ENCODE data around the gene DRD2.

The DRD2 gene

DNA sequence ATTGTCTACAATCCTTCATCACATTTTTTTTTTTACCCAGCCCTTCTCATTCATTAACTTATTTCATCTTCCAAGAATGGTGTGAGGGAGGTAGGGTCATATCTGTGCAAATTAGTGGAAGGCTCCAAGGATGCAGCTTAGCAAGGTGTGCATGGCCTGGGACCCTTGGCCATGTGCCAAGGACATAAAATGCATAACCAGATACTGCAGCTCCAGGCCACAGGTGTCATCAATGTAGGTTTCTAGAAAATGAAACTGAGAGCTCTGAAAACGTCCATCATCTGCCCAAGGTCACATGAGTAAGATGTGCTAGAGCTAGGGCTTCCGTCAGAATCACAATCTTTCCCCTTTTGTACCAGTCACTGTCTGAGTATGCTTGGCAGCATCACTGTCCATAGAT is 57.8 kb downstream of the DRD2 start:
- no peak for TF ChIP-seq CTCF (IDR thresholded peaks at IDR 0.05; ENCODE audit: insufficient read depth, low read length, poor library complexity, severe bottlenecking)
- Histone ChIP-seq H3K36me3 (ENCODE audit: control insufficient read depth, insufficient read depth, low read length) (no peaks in the 10 kb centered on the region), H3K4me3 (replicated peaks; ENCODE audit: low read depth, low read length) (no peak overlapping the region), H3K27me3 (replicated peaks; ENCODE audit: control insufficient read depth, insufficient read depth, low read length) (no peaks in the 10 kb centered on the region; the same call in none of the 2 replicates)
- DNase-seq (ENCODE audit: extremely low read depth, insufficient read length): no peak

GRCh38 chr11:113415343-113415742 is 59.9 kb downstream of the DRD2 start:
- Histone ChIP-seq H3K27me3 (replicated peaks; ENCODE audit: control insufficient read depth, insufficient read depth, low read length) (no peaks in the 10 kb centered on the region; the same call in 1 of the 2 replicates), H3K36me3 (ENCODE audit: control insufficient read depth, insufficient read depth, low read length) (no peaks in the 10 kb centered on the region), H3K4me3 (replicated peaks; ENCODE audit: low read depth, low read length) (no peak overlapping the region)
- no peak for TF ChIP-seq CTCF (IDR thresholded peaks at IDR 0.05; ENCODE audit: insufficient read depth, low read length, poor library complexity, severe bottlenecking)
- no peak for DNase-seq (ENCODE audit: extremely low read depth, insufficient read length)

DNA sequence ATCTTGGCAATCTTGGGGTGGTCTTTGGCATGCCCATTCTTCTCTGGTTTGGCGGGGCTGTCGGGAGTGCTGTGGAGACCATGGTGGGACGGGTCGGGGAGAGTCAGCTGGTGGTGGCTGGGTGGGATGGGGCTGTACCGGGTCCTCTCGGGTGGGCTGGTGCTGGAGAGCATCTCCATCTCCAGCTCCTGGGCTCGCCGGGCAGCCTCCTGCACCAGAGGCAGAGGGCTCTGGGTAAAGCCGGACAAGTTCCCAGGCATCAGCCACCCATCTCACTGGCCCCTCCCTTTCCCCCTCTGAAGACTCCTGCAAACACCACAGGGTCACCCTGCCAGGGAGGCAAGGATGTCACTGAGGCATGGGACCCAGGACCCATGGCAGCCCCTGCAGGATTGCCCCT is 62.5 kb downstream of the DRD2 start:
- TF ChIP-seq CTCF (IDR thresholded peaks at IDR 0.05; ENCODE audit: insufficient read depth, low read length, poor library complexity, severe bottlenecking): no peak
- no peak overlapping the region for H3K4me3 ChIP-seq (replicated peaks; ENCODE audit: low read depth, low read length)
- H3K36me3 ChIP-seq (ENCODE audit: control insufficient read depth, insufficient read depth, low read length): no peaks in the 10 kb centered on the region
- DNase-seq (ENCODE audit: extremely low read depth, insufficient read length): no peak
- H3K27me3 ChIP-seq (replicated peaks; ENCODE audit: control insufficient read depth, insufficient read depth, low read length): no peaks in the 10 kb centered on the region; the same call in 1 of the 2 replicates

DNA sequence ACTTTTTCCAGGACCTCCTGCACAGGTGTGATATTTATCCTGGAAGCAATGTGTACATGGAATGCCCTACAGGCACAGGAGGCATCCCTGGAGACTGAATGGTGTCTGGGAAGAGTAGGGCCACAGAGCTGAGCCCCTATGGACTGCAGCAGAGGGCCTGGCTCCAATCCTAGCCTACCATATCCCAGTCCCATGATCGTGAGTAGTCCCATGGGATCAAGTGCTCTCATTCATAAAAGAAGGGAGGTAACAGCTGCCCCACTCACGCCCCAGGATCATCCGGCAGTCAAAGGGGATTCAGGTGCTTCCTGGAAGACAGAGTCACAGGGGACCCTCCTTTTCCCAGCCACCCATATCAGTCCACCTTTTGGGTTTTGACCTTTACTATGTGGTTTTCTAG is 63.7 kb downstream of the DRD2 start:
- Histone ChIP-seq H3K36me3 (ENCODE audit: control insufficient read depth, insufficient read depth, low read length) (no peaks in the 10 kb centered on the region), H3K4me3 (replicated peaks; ENCODE audit: low read depth, low read length) (no peak overlapping the region), H3K27me3 (replicated peaks; ENCODE audit: control insufficient read depth, insufficient read depth, low read length) (peaks cover 2% of the 10 kb centered on the region)
- no peak for TF ChIP-seq CTCF (IDR thresholded peaks at IDR 0.05; ENCODE audit: insufficient read depth, low read length, poor library complexity, severe bottlenecking)
- no peak for DNase-seq (ENCODE audit: extremely low read depth, insufficient read length)

DNA sequence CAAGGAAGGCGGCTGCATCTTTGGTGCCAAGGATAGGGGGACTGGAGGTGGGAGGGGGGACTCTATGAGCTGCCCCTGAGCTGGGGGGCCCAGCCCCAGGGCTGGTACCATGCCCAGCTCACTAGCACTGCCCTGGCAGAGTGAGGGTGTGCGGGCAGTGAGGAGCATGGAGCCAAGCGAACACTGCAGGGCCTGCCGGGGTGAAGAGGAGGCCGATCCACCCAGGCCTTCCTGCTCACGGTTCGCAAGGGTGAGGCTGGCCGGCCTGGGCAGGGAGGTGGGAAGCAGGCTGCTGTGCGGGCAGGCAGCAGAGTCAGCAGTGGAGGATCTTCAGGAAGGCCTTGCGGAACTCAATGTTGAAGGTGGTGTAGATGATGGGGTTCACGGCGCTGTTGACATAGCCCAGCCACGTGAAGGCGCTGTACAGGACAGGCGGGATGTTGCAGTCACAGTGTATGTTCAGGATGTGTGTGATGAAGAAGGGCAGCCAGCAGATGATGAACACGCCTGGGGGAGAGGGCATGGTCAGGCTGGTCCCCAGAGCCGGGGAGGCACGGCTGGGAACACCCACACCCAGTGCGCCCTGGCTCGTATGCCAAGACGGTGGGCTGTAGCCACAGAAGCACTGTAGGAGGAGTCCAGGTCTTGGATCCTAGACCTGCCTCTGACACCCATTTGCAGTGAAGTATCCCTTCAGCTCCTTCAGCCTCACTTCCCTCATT is 64.6 kb downstream of the DRD2 start:
- TF ChIP-seq CTCF (IDR thresholded peaks at IDR 0.05; ENCODE audit: insufficient read depth, low read length, poor library complexity, severe bottlenecking): no peak
- H3K27me3 ChIP-seq (replicated peaks; ENCODE audit: control insufficient read depth, insufficient read depth, low read length): peaks cover 2% of the 10 kb centered on the region
- H3K36me3 ChIP-seq (ENCODE audit: control insufficient read depth, insufficient read depth, low read length): no peaks in the 10 kb centered on the region
- no peak for DNase-seq (ENCODE audit: extremely low read depth, insufficient read length)
- H3K4me3 ChIP-seq (replicated peaks; ENCODE audit: low read depth, low read length): no peak overlapping the region

GRCh38 chr11:113409526-113409925 is 65.7 kb downstream of the DRD2 start:
- no peak overlapping the region for H3K4me3 ChIP-seq (replicated peaks; ENCODE audit: low read depth, low read length)
- DNase-seq (ENCODE audit: extremely low read depth, insufficient read length): no peak
- no peak for TF ChIP-seq CTCF (IDR thresholded peaks at IDR 0.05; ENCODE audit: insufficient read depth, low read length, poor library complexity, severe bottlenecking)
- H3K36me3 ChIP-seq (ENCODE audit: control insufficient read depth, insufficient read depth, low read length): no peaks in the 10 kb centered on the region
- peaks cover 2% of the 10 kb centered on the region for H3K27me3 ChIP-seq (replicated peaks; ENCODE audit: control insufficient read depth, insufficient read depth, low read length)

Data from GM06990 (cell line).